Left renal cortex interstitium (tissue), 4 donors: ENCODE data around the gene KIF16B. TPM values are rescaled to one million over a fixed set of nuclear protein-coding genes. Genes with fewer than 3 reads are reported as not detected.
"Not testable (repeated sequence)": the region's sequence is repeated elsewhere in the genome, so short reads cannot be mapped to it uniquely, and the experiment has no call there.

Experiments
- DNase-seq, 4 donors: peaks; one replicate each; pipeline ENCODE4 v3.0.0-alpha.2; 2013; ENCODE audit warnings: low read depth in 4 of 4, low spot score in 2 of 4, missing footprints in 1 of 4
- polyA plus RNA-seq, 4 donors: library from polyadenylated mRNA; unstranded; fragments of 120-200 nt; gene quantifications; one replicate each; pipeline ENCODE4 v1.2.1, GENCODE V29; 2013; ENCODE audit not compliant: insufficient read length in 4 of 4

The KIF16B gene
- polyA plus RNA-seq, 4 donors = 16.8 to 26.0 (median 23.4) TPM

- not testable (repeated sequence) for DNase-seq
These were observed 133.7 kb downstream of the KIF16B start for GRCh38 chr20:16439540-16439939.

GRCh38 chr20:16438100-16438499 is 135.1 kb downstream of the KIF16B start:
- DNase-seq = no peak

DNA sequence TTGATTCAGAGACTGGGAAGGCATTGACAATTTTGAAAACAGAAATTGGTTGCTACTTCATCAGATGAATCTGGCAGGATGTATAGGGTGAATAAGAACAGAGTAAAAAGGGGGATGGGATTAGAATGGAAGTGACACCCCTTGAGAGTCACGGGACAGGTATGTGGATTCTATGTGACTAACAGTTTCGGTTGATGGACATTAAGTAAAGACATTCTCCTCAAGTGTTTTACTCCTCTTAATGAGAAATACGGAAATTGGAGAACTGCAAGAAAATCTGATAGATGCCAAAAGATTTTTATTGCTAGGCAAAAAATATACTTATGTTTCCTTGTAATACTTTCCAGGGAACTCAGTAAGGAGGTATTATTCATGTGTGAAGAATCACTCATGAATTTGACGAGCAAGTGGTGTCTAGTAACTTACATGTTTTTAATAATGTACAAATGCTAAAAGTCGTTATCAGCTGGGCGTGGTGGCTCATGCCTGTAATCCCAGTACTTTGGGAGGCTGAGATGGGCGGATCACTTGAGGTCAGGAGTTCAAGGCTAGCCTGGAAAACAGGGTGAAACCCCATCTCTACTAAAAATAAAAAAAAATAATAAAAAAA is 135.8 kb downstream of the KIF16B start:
- DNase-seq = no peak

GRCh38 chr20:16434062-16434664 is 139.1 kb downstream of the KIF16B start:
- DNase-seq = peak in 1 of 4 donors; percentile 31

DNA sequence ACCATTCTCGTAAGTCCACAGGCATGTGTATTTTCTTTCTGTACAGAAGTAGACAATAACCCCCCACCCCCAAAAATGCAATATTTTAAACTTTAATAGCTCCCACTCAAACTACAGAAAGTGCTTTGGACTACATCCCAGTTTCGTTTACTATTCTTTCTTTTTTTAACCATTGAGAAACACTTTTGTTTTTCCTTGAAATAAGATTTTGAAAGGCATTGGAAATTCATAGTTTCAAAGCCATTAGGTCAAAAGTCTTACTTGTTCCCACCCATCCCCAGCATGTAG is 140.0 kb downstream of the KIF16B start:
- peak in 2 of 4 donors; percentile 53 to 57 for DNase-seq

DNA sequence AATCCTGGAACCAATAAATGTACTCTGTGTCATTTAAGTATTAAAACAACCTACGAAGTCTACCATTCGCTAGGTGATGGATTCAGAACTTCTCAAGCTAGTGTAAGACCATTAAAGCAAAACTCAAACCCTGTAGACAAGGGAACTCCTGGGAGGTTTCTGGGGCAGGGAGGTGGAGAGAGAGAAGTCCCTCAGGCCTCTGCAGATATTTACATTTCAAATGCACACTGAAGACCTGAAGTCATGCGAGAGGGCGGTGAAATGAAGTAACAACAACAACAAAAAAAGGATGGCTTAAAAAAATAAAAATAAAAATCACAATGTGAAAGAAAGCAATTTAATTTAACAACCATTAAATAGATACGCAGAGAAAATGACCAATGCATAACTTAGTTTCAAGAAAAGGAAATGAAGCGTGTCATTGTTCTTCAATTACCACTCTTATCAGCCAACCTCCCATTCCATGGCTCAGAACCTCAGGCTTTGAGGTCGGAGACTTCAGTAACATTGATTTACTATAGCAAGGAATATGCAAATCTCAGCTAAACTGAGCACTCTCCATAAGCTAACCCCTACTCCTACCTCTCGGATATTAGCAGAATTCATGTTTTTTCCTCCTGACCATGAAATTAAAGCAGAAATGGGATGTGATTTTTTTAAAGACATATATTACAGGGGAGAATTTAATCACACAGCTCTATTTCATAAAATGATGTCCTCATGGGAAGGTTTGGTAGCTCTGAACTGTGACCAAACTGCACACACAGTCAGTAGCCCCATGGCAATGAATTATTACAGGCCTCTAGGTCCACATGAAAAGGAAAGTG is 140.6 kb downstream of the KIF16B start:
- DNase-seq = peak in 2 of 4 donors; percentile 20 to 64

GRCh38 chr20:16428112-16428511 is 145.1 kb downstream of the KIF16B start:
- DNase-seq = no peak

DNA sequence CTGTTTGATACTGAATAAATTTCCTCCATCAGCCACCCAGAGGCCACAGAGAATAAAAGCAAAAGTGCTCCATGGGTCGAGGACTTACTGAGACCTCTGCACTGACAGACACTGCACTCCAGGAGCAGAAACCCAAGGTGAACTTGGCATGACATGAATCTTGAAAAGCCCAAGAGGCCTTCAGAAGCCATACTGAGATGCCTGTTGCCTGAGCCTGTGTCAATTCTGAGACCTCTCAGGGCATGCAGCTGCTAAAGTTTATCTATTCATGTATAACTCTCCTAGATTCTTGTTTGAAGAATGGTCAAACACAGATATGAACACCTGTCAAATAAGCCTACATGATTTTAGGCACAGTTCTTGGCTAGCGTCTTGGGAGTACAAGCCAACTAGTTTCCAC is 145.7 kb downstream of the KIF16B start:
- no peak for DNase-seq

DNA sequence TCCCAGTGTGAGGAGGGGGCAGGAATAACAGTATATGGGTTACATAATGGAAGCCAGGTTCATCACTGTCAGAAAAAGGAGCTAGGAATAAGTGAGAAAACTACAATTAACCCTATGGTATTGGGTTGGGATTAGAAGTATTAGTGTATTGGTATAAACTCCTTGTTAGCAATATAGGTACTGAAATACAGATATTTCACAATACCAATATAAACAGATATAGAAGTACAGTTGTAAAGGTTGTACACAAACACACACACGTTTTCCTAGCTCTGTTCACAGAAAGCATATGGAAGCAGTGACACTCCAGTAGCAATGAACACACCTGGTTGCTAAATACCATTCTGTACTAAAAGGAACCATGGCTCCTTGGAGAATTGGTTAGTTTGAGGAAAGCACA is 148.5 kb downstream of the KIF16B start:
- no peak for DNase-seq

GRCh38 chr20:16423311-16424212 is 149.7 kb downstream of the KIF16B start:
- DNase-seq = no peak

- DNase-seq = no peak
These were observed 154.0 kb downstream of the KIF16B start for GRCh38 chr20:16419138-16419715.

DNA sequence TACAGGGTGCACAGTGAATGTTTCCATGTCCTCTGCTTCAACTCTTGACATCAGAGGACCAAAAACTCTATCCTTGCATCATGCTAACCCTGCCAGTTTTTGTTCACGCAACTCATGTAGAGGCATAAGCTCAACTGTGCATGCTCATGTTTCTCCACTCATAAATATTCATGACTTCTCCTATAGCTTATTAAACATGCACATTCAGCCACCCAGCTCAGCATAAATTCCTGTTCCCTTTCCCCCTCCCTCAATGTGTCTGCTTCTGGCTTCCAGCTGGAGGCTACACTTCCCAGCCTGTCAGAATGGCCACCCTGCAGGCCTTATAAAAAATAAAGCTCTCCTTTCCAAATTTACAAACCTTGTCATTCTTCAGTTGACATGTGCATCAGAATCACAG is 154.6 kb downstream of the KIF16B start:
- DNase-seq = no peak

GRCh38 chr20:16417001-16417400 is 156.2 kb downstream of the KIF16B start:
- DNase-seq = no peak

DNA sequence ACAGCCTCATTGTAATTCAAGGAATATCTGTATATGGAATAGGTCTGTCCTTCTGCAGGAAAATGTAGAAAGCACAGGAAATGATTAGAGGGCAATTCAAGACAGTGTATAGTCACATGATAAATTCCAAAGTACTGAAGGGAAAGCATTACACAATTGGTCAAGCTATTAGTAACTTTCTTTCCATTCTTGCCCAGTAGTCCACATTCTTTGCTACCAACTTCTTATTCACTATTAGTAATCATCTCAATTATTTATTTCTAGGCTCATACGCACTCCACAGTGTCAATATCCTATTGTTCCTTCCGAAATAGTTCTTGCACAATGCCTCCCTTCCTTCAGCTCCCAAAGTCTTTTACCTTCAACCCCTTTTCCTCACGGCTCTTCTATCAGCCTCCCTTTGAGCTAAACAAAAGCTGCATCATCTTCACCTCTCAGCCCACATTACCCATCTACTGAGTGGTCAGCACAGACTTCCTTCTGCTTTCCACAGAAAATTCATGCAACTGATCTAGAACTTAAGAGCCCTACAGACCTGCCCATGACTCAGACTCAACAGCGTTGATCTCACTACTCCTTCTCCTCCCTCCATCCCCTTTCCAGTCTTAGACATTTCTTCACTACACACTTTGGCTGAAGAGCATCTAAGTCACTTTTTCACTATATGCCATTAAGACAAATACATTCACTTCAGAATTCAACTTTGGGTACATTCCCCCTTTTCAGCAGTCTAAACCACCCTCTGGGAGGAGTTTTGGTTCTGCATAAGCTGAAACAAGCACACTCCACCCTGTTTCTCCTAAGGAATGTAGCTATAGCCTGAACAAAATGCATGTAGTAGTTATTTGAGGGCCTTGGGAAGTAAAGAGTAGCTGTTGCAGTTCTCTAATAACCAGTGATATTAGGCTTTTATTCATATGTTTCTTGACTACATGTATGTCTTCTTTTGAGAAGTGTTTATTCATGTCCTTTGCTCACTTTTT is 157.9 kb downstream of the KIF16B start:
- DNase-seq = no peak

DNA sequence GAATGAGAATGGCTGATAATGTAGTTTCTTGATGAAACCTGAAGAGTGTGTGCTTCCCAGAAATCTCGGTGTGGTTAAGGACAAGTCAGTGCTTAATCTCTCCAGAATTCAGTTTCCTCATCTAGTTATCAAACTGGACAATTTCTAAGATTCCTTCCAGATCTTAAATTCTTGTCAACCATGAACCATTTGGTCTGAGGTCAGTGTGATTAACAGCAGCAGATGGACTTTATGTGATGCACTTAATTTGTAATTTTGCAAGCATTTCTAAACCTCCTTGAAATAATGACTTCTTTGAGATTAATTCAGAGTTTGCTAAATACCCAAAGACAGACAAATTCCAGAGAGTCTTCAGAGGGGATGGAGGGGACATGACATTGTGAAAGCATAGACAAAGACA is 160.3 kb downstream of the KIF16B start:
- DNase-seq = no peak

- DNase-seq = no peak
These were observed 161.9 kb downstream of the KIF16B start for GRCh38 chr20:16411361-16411760.

GRCh38 chr20:16410626-16411025 is 162.6 kb downstream of the KIF16B start:
- no peak for DNase-seq

DNA sequence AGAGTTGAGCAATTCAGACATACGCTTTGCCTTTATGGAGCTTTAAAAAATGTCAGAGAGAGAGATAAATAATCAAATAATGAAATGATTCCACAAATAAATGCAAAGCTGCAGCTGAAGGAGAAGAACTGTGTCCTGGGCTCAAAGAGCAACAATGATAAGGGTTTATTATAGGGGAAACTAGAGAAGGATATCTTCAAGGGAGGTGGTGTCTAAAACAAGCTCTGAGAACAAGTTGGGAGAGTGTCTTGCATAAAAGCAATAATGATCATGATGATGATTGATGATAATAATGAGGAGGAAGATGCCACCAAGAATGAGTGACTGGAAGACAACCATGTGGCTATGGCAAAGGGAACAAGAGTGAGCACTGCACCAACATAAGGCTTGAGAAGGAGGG is 164.3 kb downstream of the KIF16B start:
- no peak for DNase-seq

DNA sequence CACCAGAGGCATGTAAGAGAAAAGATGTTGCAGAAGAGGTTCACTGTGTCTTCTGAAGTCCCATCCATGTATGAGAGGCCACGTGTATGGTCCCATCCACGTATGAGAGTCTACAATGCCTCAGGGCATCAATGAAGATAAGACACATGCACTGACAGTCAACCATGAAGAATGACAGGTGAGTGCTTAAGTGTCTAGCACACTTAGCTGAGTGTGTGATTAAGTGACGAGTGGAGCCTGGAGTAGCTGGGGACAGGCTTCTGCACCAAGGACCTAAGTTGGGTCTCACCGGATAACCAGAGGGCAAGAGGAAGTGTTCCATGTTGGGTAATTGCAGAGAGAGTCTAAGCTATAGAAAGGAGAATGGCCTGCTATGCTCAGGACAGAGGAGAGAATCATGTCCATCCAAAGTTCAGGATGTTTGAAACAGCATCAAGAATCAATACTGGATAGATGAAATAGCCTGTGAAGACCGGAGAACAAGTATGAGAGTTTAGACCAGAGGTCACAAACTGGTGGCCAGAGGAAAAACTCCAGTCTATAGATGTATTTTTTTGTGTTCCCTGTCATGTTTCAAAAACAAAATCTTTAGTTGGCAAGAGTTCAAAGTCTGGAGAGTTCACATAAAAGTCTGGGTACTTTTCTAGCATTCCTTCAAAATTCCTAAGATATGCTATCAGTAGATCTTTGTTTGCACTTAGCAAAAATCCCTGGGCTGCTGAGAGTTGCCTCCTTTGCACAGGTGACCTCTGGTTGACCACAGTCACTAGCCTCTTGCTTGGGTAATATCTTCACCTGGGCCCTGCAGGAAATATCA is 165.8 kb downstream of the KIF16B start:
- DNase-seq = no peak
